Smooth muscle cell (in vitro differentiated cells): ENCODE data around the gene GHRL. TPM values are rescaled to one million over a fixed set of nuclear protein-coding genes. Genes with fewer than 3 reads are reported as not detected.
A peak's percentile ranks its signal among the peaks of the same experiment; 100 is the strongest.

Source experiments
- DNase-seq: peaks from one replicate; lab custom pipeline; 2025; ENCODE audit not compliant: unreplicated experiment; lab: John Stamatoyannopoulos, UW
- H2AFZ ChIP-seq: fragments of 200-600 bp; sonication (generic); 2 replicates; pipeline ENCODE4 v1.6.0; 2016; ENCODE audit warnings: antibody characterized with exemption, low read depth, mild to moderate bottlenecking
- H3F3A ChIP-seq: fragments of 200-600 bp; sonication (generic); 2 replicates; pipeline ENCODE4 v1.6.0; 2017; ENCODE audit warnings: antibody characterized with exemption, low read depth
- H3K27ac ChIP-seq: fragments of 200-600 bp; sonication (generic); 2 replicates; pipeline ENCODE4 v1.5.1; 2016; ENCODE audit warnings: low read depth, mild to moderate bottlenecking
- H3K27me3 ChIP-seq: fragments of 200-600 bp; sonication (generic); 2 replicates; pipeline ENCODE4 v1.6.1; 2016; ENCODE audit warnings: low read depth, mild to moderate bottlenecking
- H3K36me3 ChIP-seq: fragments of 200-600 bp; sonication (generic); 2 replicates; pipeline ENCODE4 v1.5.1; 2016; ENCODE audit warnings: low read depth
- H3K4me1 ChIP-seq: fragments of 200-600 bp; sonication (generic); 2 replicates; pipeline ENCODE4 v1.5.1; 2016; ENCODE audit warnings: low read depth
- H3K4me2 ChIP-seq: fragments of 200-600 bp; sonication (generic); 2 replicates; pipeline ENCODE4 v1.6.0; 2016; ENCODE audit warnings: mild to moderate bottlenecking
- H3K4me3 ChIP-seq: fragments of 200-600 bp; sonication (generic); 2 replicates; pipeline ENCODE4 v1.5.1; 2016; ENCODE audit warnings: mild to moderate bottlenecking
- H3K79me2 ChIP-seq: fragments of 200-600 bp; sonication (generic); 2 replicates; pipeline ENCODE4 v1.6.0; 2016; ENCODE audit warnings: low read depth, mild to moderate bottlenecking
- H3K9ac ChIP-seq: fragments of 200-600 bp; sonication (generic); 2 replicates; pipeline ENCODE4 v1.6.0; 2016; ENCODE audit warnings: low read depth
- H3K9me3 ChIP-seq: fragments of 200-600 bp; sonication (generic); replicated peaks from 2 replicates; pipeline ENCODE4 v1.5.1; 2016; ENCODE audit warnings: low read depth
- H4K20me1 ChIP-seq: fragments of 200-600 bp; sonication (generic); 2 replicates; pipeline ENCODE4 v1.6.0; 2016; ENCODE audit warnings: low read depth
- WGBS: methylation state at CpG from one replicate; pipeline ENCODE4 v1.1.7; 2016; ENCODE audit warnings: low lambda C conversion rate; 5-methylcytosine and 5-hydroxymethylcytosine counted together
- polyA plus RNA-seq: library from polyadenylated mRNA; unstranded; fragments of >200 nt; fragmentation: Nextera tagmentation; extraction: Ambion mirVana; gene quantifications from 2 replicates; pipeline ENCODE4 v1.2.1, GENCODE V29; 2016
- total RNA-seq: library from RNA; depleted of rRNA; stranded (reverse); fragments of >200 nt; gene quantifications from 2 replicates; pipeline ENCODE4 v1.2.3, GENCODE V29; 2014
- TF ChIP-seq, protein P1 (sequence below): fragments of 200-600 bp; sonication (generic); IDR thresholded peaks from 2 replicates; pipeline ENCODE4 v1.5.1; 2017; ENCODE audit warnings: borderline replicate concordance, mild to moderate bottlenecking, antibody characterized with exemption; ENCODE audit not compliant: insufficient read depth, poor library complexity, severe bottlenecking

GHRL gene
- total and polyA plus RNA-seq, 2 experiments from 2014 or later: 0.45 TPM; not detected in 1

DNA sequence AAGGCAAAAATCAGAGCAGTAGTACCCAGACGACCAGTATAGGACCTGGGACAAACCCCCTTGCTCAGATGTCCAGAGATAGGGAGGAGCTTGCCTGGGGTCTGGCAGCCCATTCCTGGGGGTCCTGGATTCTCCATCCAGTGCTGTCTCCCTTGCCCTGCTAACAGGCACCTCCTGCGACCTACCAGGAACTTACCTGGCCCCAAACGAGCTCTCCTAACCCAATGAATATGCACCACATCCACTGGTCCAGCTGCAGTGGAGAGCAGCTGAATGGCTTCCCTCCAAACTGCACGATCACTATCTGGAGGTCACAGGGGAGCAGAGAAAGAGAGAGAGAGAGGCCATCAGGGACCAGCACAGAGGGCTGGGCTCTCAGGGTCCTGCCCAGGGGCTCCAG is 47.3 kb upstream of the GHRL start:
- Histone ChIP-seq H3K27ac (no peak overlapping the region), H3K4me2 (no peak overlapping the region), H4K20me1 (no peaks in the 10 kb centered on the region), H3K4me3 (no peak overlapping the region), H3K9me3 (no peaks in the 10 kb centered on the region), H3F3A (no peaks in the 10 kb centered on the region), H3K4me1 (peaks cover 8% of the 10 kb centered on the region), H2AFZ (no peak overlapping the region), H3K9ac (no peak overlapping the region), H3K79me2 (no peaks in the 10 kb centered on the region), H3K36me3 (no peaks in the 10 kb centered on the region), H3K27me3 (no peaks in the 10 kb centered on the region)
- WGBS: 86% methylated on average over 4 of the region's 4 CpGs
- TF ChIP-seq, protein P1, sequence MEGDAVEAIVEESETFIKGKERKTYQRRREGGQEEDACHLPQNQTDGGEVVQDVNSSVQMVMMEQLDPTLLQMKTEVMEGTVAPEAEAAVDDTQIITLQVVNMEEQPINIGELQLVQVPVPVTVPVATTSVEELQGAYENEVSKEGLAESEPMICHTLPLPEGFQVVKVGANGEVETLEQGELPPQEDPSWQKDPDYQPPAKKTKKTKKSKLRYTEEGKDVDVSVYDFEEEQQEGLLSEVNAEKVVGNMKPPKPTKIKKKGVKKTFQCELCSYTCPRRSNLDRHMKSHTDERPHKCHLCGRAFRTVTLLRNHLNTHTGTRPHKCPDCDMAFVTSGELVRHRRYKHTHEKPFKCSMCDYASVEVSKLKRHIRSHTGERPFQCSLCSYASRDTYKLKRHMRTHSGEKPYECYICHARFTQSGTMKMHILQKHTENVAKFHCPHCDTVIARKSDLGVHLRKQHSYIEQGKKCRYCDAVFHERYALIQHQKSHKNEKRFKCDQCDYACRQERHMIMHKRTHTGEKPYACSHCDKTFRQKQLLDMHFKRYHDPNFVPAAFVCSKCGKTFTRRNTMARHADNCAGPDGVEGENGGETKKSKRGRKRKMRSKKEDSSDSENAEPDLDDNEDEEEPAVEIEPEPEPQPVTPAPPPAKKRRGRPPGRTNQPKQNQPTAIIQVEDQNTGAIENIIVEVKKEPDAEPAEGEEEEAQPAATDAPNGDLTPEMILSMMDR: no peak
- DNase-seq: no peak

DNA sequence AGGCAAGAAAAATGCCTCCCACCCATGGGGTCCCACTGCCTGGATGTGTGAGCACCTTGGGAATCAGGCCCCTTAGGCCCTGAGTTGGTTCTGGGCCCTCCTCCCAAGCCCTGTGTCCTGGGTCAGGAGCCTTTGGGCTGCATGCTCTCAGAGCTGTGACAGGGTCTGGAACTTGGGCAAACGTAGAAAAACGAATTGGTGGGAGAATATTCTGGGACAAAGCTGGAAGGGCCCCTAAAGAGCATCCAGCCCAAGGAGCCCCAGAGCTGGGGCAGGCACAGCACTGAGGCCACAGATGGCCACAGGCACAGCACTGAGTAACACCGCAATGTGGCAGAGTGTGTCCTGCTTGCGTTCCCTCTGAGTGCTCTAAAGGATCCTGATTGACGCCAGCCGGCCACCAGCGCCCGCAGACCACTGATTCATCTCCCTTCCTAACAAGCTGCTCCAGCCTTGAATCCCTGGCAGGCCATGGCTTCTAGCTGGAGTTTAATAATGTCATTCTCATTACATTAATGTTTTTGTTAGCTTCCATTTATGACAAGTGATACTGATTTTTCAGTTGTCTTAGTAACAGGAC is 46.7 kb upstream of the GHRL start:
- H3K79me2 ChIP-seq: no peaks in the 10 kb centered on the region
- no peak overlapping the region for H3K27ac ChIP-seq
- no peaks in the 10 kb centered on the region for H3F3A ChIP-seq
- no peaks in the 10 kb centered on the region for H3K27me3 ChIP-seq
- no peaks in the 10 kb centered on the region for H4K20me1 ChIP-seq
- H3K9ac ChIP-seq: no peak overlapping the region
- TF ChIP-seq, protein P1: no peak
- H2AFZ ChIP-seq: peak overlapping the region; percentile 56
- H3K4me1 ChIP-seq: peaks cover 8% of the 10 kb centered on the region
- no peak overlapping the region for H3K4me2 ChIP-seq
- H3K9me3 ChIP-seq: no peaks in the 10 kb centered on the region
- 67% methylated on average over 8 of the region's 8 CpGs for WGBS
- no peak overlapping the region for H3K4me3 ChIP-seq
- no peak for DNase-seq
- no peaks in the 10 kb centered on the region for H3K36me3 ChIP-seq

DNA sequence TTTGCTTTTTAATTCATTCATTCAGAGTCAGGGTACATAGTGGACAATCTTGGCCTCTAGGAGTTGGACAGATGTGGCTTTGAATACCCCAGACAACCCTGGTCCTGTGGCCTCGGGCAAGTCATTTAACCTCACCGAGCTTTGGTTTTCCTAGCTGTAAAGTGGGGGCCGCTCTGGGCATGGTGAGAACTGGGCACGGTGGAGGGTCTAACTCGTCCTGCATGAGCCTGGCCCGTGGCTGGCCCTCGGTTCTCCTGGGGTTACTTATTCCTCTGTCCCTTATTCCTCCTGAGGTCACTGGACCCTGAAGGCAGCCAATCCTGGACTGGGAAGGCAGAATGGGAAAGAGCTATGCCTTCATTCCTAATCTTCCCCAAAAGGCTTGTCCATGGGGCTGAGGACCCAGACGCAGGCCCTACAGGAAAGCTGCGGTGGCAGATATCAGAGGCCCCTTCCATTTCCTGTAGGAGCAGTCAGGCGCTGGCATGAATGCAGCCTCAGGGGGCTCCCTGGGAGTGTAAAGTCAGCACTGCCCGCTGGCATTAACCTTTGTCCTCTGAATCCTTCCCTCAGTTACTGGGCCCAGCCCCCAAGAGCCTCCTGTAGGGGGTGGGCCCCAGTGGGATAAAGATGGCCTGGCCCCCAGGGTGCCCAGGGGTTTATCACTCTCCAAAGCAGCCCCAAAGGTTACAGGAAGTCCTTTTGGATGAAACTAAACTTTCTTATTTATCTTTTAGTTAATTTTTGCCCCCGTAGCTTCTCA is 46.0 kb upstream of the GHRL start:
- WGBS: 78% methylated on average over 12 of the region's 12 CpGs
- H3K27ac ChIP-seq: no peak overlapping the region
- peak overlapping the region; percentile 56 for H2AFZ ChIP-seq
- H3K27me3 ChIP-seq: no peaks in the 10 kb centered on the region
- no peaks in the 10 kb centered on the region for H4K20me1 ChIP-seq
- no peaks in the 10 kb centered on the region for H3K79me2 ChIP-seq
- no peak for DNase-seq
- no peaks in the 10 kb centered on the region for H3K9me3 ChIP-seq
- peaks cover 8% of the 10 kb centered on the region for H3K4me1 ChIP-seq
- no peak overlapping the region for H3K4me3 ChIP-seq
- TF ChIP-seq, protein P1: no peak
- no peaks in the 10 kb centered on the region for H3F3A ChIP-seq
- no peak overlapping the region for H3K9ac ChIP-seq
- H3K36me3 ChIP-seq: no peaks in the 10 kb centered on the region
- no peak overlapping the region for H3K4me2 ChIP-seq

DNA sequence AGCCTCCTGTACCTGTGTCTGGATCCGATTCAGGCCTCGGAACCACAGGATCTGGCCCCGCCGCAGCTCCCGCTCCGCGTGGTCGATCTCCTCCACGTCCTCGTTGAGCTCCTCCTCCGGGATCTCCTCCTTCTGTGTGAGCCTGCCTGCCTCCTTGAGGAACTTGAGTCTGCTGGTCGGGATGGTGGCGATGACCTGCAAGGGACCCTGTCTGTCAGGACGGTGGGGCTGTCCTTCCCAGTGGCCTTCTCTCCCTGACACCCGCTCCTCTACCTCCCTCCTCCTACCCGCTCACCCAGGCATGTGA is 45.4 kb upstream of the GHRL start:
- Histone ChIP-seq H3K27me3 (no peaks in the 10 kb centered on the region), H3K36me3 (no peaks in the 10 kb centered on the region), H3K4me1 (peaks cover 8% of the 10 kb centered on the region), H3K27ac (no peak overlapping the region), H3K4me3 (no peak overlapping the region), H3K4me2 (no peak overlapping the region), H3K79me2 (no peaks in the 10 kb centered on the region), H3K9me3 (no peaks in the 10 kb centered on the region), H2AFZ (no peak overlapping the region), H3K9ac (no peak overlapping the region), H3F3A (no peaks in the 10 kb centered on the region), H4K20me1 (no peaks in the 10 kb centered on the region)
- DNase-seq: no peak
- WGBS: 89% methylated on average over 16 of the region's 16 CpGs
- TF ChIP-seq, protein P1: no peak
